IMR-90 (cell line): ENCODE data around the gene NTM. TPM values are rescaled to one million over a fixed set of nuclear protein-coding genes. Genes with fewer than 3 reads are reported as not detected.

ENCODE experiments used
- ATAC-seq: fragments of 200-7000 bp; cut with Tn5 transposase; 2 replicates; pipeline ENCODE4 v1.9.1; 2020; ENCODE audit warnings: low read depth, mild to moderate bottlenecking, moderate library complexity
- BruUV-seq: library from RNA; stranded (reverse); fragments of 400-500 nt; replicated peaks from 2 replicates; lab custom pipeline; 2021; lab: Mats Ljungman, UMichigan
- CTCF ChIA-PET: fragments of 300-600 bp; formaldehyde crosslinking; extraction: SDS; loops from one replicate; lab custom pipeline; 2021; ENCODE audit warnings: antibody characterized with exemption; lab: Yijun Ruan, JAX
- POLR2A ChIA-PET: fragments of 300-600 bp; sonication (Branson Sonifier 250); formaldehyde crosslinking; loops from one replicate; lab custom pipeline; 2022; ENCODE audit warnings: antibody characterized with exemption; ENCODE audit not compliant: unreplicated experiment; lab: Charles Lee
- DNase-seq: peaks from one replicate; pipeline ENCODE4 v3.0.0; 2013
- H2AFZ ChIP-seq: replicated peaks from 2 replicates; pipeline ENCODE3; 2013; ENCODE audit warnings: low read length, mild to moderate bottlenecking; ENCODE audit not compliant: poor library complexity
- H2AK5ac ChIP-seq: 2 replicates; pipeline ENCODE4 v1.6.1; 2013; ENCODE audit warnings: low read depth, low read length, inconsistent platforms
- H2AK9ac ChIP-seq: replicated peaks from 2 replicates; pipeline ENCODE3; 2013; ENCODE audit warnings: mild to moderate bottlenecking, low read depth, low read length, moderate library complexity; ENCODE audit not compliant: poor library complexity
- H2BK120ac ChIP-seq: 2 replicates; pipeline ENCODE4 v1.6.1; 2013; ENCODE audit warnings: low read depth, low read length, inconsistent platforms
- H2BK15ac ChIP-seq: 3 replicates; pipeline ENCODE4 v1.6.1; 2013; ENCODE audit warnings: low read depth, low read length, inconsistent platforms
- H2BK20ac ChIP-seq: 2 replicates; pipeline ENCODE4 v1.6.1; 2013; ENCODE audit warnings: low read depth, mild to moderate bottlenecking, inconsistent platforms, low read length, moderate library complexity
- H2BK5ac ChIP-seq: 2 replicates; pipeline ENCODE4 v1.6.1; 2013; ENCODE audit warnings: mild to moderate bottlenecking, low read depth, low read length, inconsistent platforms; ENCODE audit not compliant: poor library complexity, severe bottlenecking
- H3K14ac ChIP-seq: replicated peaks from 2 replicates; pipeline ENCODE4 v1.6.1; 2013; ENCODE audit warnings: low read depth, low read length, inconsistent platforms
- H3K18ac ChIP-seq: 2 replicates; pipeline ENCODE4 v1.6.1; 2013; ENCODE audit warnings: low read depth, low read length, control low read depth
- H3K23ac ChIP-seq: 2 replicates; pipeline ENCODE4 v1.6.1; 2013; ENCODE audit warnings: low read depth, low read length, inconsistent platforms
- H3K27ac ChIP-seq: 2 replicates; pipeline ENCODE4 v1.5.1; 2013; ENCODE audit warnings: mild to moderate bottlenecking, control low read depth, low read length; ENCODE audit not compliant: insufficient read depth
- H3K27me3 ChIP-seq: 2 replicates; pipeline ENCODE4 v1.6.1; 2013; ENCODE audit warnings: low read length; ENCODE audit not compliant: control insufficient read depth, insufficient read depth
- H3K36me3 ChIP-seq: 2 replicates; pipeline ENCODE4 v1.6.1; 2013; ENCODE audit warnings: low read length, mixed read lengths; ENCODE audit not compliant: control insufficient read depth, insufficient read depth
- H3K4ac ChIP-seq: 2 replicates; pipeline ENCODE4 v1.6.1; 2013; ENCODE audit warnings: low read depth, low read length, inconsistent platforms
- H3K4me1 ChIP-seq: 2 replicates; pipeline ENCODE4 v1.6.1; 2013; ENCODE audit warnings: low read length, mixed read lengths; ENCODE audit not compliant: control insufficient read depth, insufficient read depth
- H3K4me2 ChIP-seq: 2 replicates; pipeline ENCODE4 v1.6.1; 2013; ENCODE audit warnings: low read depth, mild to moderate bottlenecking, control low read depth, low read length, moderate library complexity
- H3K4me3 ChIP-seq: 2 replicates; pipeline ENCODE4 v1.5.1; 2013; ENCODE audit warnings: low read depth, mild to moderate bottlenecking, control low read depth, low read length, moderate library complexity; ENCODE audit not compliant: insufficient read depth
- H3K56ac ChIP-seq: 2 replicates; pipeline ENCODE4 v1.6.1; 2013; ENCODE audit warnings: low read length, inconsistent platforms; ENCODE audit not compliant: insufficient read depth; ENCODE audit errors: extremely low read depth
- H3K79me1 ChIP-seq, 2 experiments: 2 replicates each; pipeline ENCODE4 v1.6.1; 2013; ENCODE audit warnings: low read length in 2 of 2, inconsistent platforms in 1 of 2, low read depth in 1 of 2
- H3K9ac ChIP-seq: 2 replicates; pipeline ENCODE4 v1.6.1; 2013; ENCODE audit warnings: low read depth, low read length, control low read depth
- H3K9me1 ChIP-seq: 2 replicates; pipeline ENCODE4 v1.6.1; 2013; ENCODE audit warnings: low read length, inconsistent platforms; ENCODE audit not compliant: insufficient read depth
- H3K9me3 ChIP-seq: 2 replicates; pipeline ENCODE4 v1.6.1; 2013; ENCODE audit warnings: low read length; ENCODE audit not compliant: control insufficient read depth, insufficient read depth
- H4K20me1 ChIP-seq: 2 replicates; pipeline ENCODE4 v1.6.1; 2013; ENCODE audit warnings: low read length, inconsistent platforms; ENCODE audit not compliant: insufficient read depth
- H4K5ac ChIP-seq: 2 replicates; pipeline ENCODE4 v1.6.1; 2013; ENCODE audit warnings: mild to moderate bottlenecking, low read depth, low read length, control low read depth
- H4K8ac ChIP-seq, 2 experiments: 2 replicates each; pipeline ENCODE4 v1.6.1; 2013; ENCODE audit warnings: low read depth in 2 of 2, low read length in 2 of 2, control low read depth in 1 of 2, inconsistent platforms in 1 of 2
- H4K91ac ChIP-seq: 2 replicates; pipeline ENCODE4 v1.6.1; 2013; ENCODE audit warnings: low read depth, low read length, inconsistent platforms; ENCODE audit not compliant: insufficient read depth
- BHLHE40 ChIP-seq: fragments of 150-350 bp; IDR thresholded peaks from 2 replicates; pipeline ENCODE4 v1.6.1; 2016; ENCODE audit warnings: mild to moderate bottlenecking, low read depth, low read length
- CEBPB ChIP-seq: IDR thresholded peaks from 2 replicates; pipeline ENCODE4 v1.6.1; 2012; ENCODE audit warnings: low read depth, low read length, improper control_type of control experiment
- CHD1 ChIP-seq: IDR thresholded peaks from 2 replicates; pipeline ENCODE4 v1.6.1; 2012; ENCODE audit warnings: low read depth, low read length, improper control_type of control experiment
- FOS ChIP-seq: fragments of 150-350 bp; IDR thresholded peaks from 2 replicates; pipeline ENCODE4 v1.6.1; 2016; ENCODE audit warnings: low read depth, low read length
- MAFK ChIP-seq: IDR thresholded peaks from 2 replicates; pipeline ENCODE4 v1.6.1; 2012; ENCODE audit warnings: low read depth, low read length, improper control_type of control experiment
- MAZ ChIP-seq: IDR thresholded peaks from 2 replicates; pipeline ENCODE4 v1.6.1; 2012; ENCODE audit warnings: low read depth, mild to moderate bottlenecking, low read length, improper control_type of control experiment, moderate library complexity, borderline replicate concordance
- MXI1 ChIP-seq: IDR thresholded peaks from 2 replicates; pipeline ENCODE4 v1.6.1; 2012; ENCODE audit warnings: low read depth, mild to moderate bottlenecking, low read length, moderate library complexity, borderline replicate concordance
- NFE2L2 ChIP-seq: fragments of 150-350 bp; IDR thresholded peaks from 2 replicates; pipeline ENCODE4 v1.6.1; 2016; ENCODE audit warnings: low read depth, mild to moderate bottlenecking, low read length
- POLR2A ChIP-seq: IDR thresholded peaks from 2 replicates; pipeline ENCODE4 v1.6.1; 2012; ENCODE audit warnings: mild to moderate bottlenecking, low read depth, low read length
- RAD21 ChIP-seq: IDR thresholded peaks from 2 replicates; pipeline ENCODE4 v1.6.1; 2012; ENCODE audit warnings: low read length, improper control_type of control experiment
- RCOR1 ChIP-seq: IDR thresholded peaks from 2 replicates; pipeline ENCODE4 v1.6.1; 2012; ENCODE audit warnings: mild to moderate bottlenecking, low read length, improper control_type of control experiment; ENCODE audit not compliant: insufficient replicate concordance
- RFX5 ChIP-seq: IDR thresholded peaks from 2 replicates; pipeline ENCODE4 v1.8.0; 2012; ENCODE audit warnings: low read depth, mild to moderate bottlenecking, low read length, moderate library complexity
- SMC3 ChIP-seq: fragments of 150-350 bp; IDR thresholded peaks from 2 replicates; pipeline ENCODE4 v1.6.1; 2016; ENCODE audit warnings: low read depth, mild to moderate bottlenecking, antibody characterized with exemption, low read length, moderate library complexity
- WGBS, 2 experiments: methylation state at CpG; one replicate each; pipeline versions ENCODE4 v1.1.5 to v1.1.7; 2013; ENCODE audit warnings: missing lambda C conversion rate in 2 of 2; ENCODE audit not compliant: insufficient read length in 1 of 2; ENCODE audit errors: extremely low coverage in 2 of 2; 5-methylcytosine and 5-hydroxymethylcytosine counted together
- dilution Hi-C: fragments of 300-500 bp; cut with HindIII; formaldehyde crosslinking; loops from one replicate; pipeline ENCODE4 v1.14.3; 2018; ENCODE audit warnings: low sequenced_read_pairs; ENCODE audit not compliant: unreplicated experiment
- in situ Hi-C: fragments of 300-500 bp; cut with MboI; formaldehyde crosslinking; loops from 3 replicates; pipeline ENCODE4 v1.14.3; 2019; ENCODE audit warnings: low sequenced_read_pairs, inconsistent platforms, mixed read lengths
- intact Hi-C: fragments of 100-400 bp; cut with micrococcal nuclease; formaldehyde crosslinking; loops from 2 replicates; pipeline ENCODE4 v1.10.0; 2022
- polyA plus RNA-seq, 3 experiments: library from polyadenylated mRNA; depleted of rRNA; stranded (reverse); fragments of >200 nt; gene quantifications; 2 replicates each; pipeline ENCODE4 v1.2.3, GENCODE V29; 2012; ENCODE audit warnings: low replicate concordance in 1 of 3
- total RNA-seq: library from RNA; depleted of rRNA; stranded (reverse); fragments of >200 nt; gene quantifications from 2 replicates; pipeline ENCODE4 v1.2.3, GENCODE V29; 2012
- TF ChIP-seq, protein P1 (sequence below): fragments of 150-350 bp; IDR thresholded peaks from 2 replicates; pipeline ENCODE4 v1.6.1; 2017; ENCODE audit warnings: mild to moderate bottlenecking, antibody characterized with exemption, low read length, low read depth
- TF ChIP-seq, protein P2 (sequence below): conservative IDR thresholded peaks from 2 replicates; pipeline ENCODE4 v1.5.1; 2012; ENCODE audit warnings: mild to moderate bottlenecking, low read depth, low read length, improper control_type of control experiment
- TF ChIP-seq, protein P3 (sequence below): fragments of 150-350 bp; IDR thresholded peaks from 2 replicates; pipeline ENCODE4 v1.6.1; 2016; ENCODE audit warnings: low read depth, mild to moderate bottlenecking, low read length, moderate library complexity, borderline replicate concordance

The NTM gene
- total and polyA plus RNA-seq, 2 of the 4 experiments (the other 2 are of a cell fraction) = 19.5 to 25.5 TPM

DNA sequence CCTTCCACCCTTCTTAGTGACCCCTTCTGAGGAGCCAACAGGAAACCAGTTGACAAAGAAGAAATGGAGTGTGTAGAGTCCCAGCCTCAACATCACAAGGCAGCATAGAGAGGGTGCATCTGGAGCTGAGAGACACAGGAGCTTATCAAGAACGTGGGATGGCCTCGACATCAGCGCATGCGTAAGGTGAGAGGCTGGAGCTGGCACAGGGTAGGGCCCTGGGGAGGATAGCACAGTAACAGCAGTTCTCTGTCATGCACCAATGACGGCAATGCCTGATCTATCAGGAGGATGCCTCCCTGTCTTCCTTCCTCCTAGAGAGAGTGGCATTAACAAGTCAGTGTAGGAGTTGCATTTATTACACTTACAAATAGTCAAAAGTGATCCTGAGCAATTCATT lies 426.1 kb downstream of the NTM start:
- no peaks in the 10 kb centered on the region for H3K36me3 ChIP-seq
- H2BK15ac ChIP-seq = no peak overlapping the region
- no peak overlapping the region for H3K4me2 ChIP-seq
- no peak overlapping the region for H4K8ac ChIP-seq
- H3K56ac ChIP-seq = no peak overlapping the region
- no peak for ATAC-seq
- H4K91ac ChIP-seq = no peak overlapping the region
- no peak overlapping the region for H2AFZ ChIP-seq
- no peak overlapping the region for H2BK120ac ChIP-seq
- TF ChIP-seq, protein P1, sequence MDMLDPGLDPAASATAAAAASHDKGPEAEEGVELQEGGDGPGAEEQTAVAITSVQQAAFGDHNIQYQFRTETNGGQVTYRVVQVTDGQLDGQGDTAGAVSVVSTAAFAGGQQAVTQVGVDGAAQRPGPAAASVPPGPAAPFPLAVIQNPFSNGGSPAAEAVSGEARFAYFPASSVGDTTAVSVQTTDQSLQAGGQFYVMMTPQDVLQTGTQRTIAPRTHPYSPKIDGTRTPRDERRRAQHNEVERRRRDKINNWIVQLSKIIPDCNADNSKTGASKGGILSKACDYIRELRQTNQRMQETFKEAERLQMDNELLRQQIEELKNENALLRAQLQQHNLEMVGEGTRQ = no peak
- TF ChIP-seq CEBPB (no peak), MAZ (no peak), SMC3 (no peak), POLR2A (no peak), MAFK (no peak), CHD1 (no peak), RFX5 (no peak), RCOR1 (no peak), MXI1 (no peak), FOS (no peak), RAD21 (no peak), BHLHE40 (no peak), NFE2L2 (no peak)
- TF ChIP-seq, protein P2, sequence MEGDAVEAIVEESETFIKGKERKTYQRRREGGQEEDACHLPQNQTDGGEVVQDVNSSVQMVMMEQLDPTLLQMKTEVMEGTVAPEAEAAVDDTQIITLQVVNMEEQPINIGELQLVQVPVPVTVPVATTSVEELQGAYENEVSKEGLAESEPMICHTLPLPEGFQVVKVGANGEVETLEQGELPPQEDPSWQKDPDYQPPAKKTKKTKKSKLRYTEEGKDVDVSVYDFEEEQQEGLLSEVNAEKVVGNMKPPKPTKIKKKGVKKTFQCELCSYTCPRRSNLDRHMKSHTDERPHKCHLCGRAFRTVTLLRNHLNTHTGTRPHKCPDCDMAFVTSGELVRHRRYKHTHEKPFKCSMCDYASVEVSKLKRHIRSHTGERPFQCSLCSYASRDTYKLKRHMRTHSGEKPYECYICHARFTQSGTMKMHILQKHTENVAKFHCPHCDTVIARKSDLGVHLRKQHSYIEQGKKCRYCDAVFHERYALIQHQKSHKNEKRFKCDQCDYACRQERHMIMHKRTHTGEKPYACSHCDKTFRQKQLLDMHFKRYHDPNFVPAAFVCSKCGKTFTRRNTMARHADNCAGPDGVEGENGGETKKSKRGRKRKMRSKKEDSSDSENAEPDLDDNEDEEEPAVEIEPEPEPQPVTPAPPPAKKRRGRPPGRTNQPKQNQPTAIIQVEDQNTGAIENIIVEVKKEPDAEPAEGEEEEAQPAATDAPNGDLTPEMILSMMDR = no peak
- TF ChIP-seq, protein P3, sequence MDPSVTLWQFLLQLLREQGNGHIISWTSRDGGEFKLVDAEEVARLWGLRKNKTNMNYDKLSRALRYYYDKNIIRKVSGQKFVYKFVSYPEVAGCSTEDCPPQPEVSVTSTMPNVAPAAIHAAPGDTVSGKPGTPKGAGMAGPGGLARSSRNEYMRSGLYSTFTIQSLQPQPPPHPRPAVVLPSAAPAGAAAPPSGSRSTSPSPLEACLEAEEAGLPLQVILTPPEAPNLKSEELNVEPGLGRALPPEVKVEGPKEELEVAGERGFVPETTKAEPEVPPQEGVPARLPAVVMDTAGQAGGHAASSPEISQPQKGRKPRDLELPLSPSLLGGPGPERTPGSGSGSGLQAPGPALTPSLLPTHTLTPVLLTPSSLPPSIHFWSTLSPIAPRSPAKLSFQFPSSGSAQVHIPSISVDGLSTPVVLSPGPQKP = no peak
- H2AK5ac ChIP-seq = no peak overlapping the region
- no peak overlapping the region for H4K5ac ChIP-seq
- H4K20me1 ChIP-seq = no peaks in the 10 kb centered on the region
- no peak overlapping the region for H2BK5ac ChIP-seq
- 76% methylated on average over 4 of the region's 5 CpGs; no CpG with 5 or more reads in 1 of the 2 experiments for WGBS, 2 experiments
- peaks cover 35% of the 10 kb centered on the region for H3K27me3 ChIP-seq
- no peak overlapping the region for H3K27ac ChIP-seq
- intact Hi-C loops = no loop called here
- no peaks in the 10 kb centered on the region for H3K9me1 ChIP-seq
- BruUV-seq = no TSS peak
- ChIA-PET CTCF (no interaction called here), POLR2A (no interaction called here)
- H3K18ac ChIP-seq = no peak overlapping the region
- H3K4ac ChIP-seq = no peak overlapping the region
- H3K14ac ChIP-seq = no peak overlapping the region
- H2AK9ac ChIP-seq = no peak overlapping the region
- no peaks in the 10 kb centered on the region for H3K79me1 ChIP-seq
- H3K9ac ChIP-seq = no peak overlapping the region
- H3K9me3 ChIP-seq = no peaks in the 10 kb centered on the region
- no peaks in the 10 kb centered on the region for H3K4me1 ChIP-seq
- dilution Hi-C loops = no loop called here
- H3K23ac ChIP-seq = no peak overlapping the region
- in situ Hi-C loops = no loop called here
- no peak overlapping the region for H2BK20ac ChIP-seq
- DNase-seq = no peak
- no peak overlapping the region for H3K4me3 ChIP-seq
